Left lung (tissue), 10 donors: ENCODE data around the gene LSP1. TPM values are rescaled to one million over a fixed set of nuclear protein-coding genes. Genes with fewer than 3 reads are reported as not detected.

ENCODE experiments used
- ATAC-seq: fragments of 200-7000 bp; cut with Tn5 transposase; one replicate; pipeline ENCODE4 v1.9.1; 2020; ENCODE audit warnings: moderate library complexity
- DNase-seq, 4 donors: peaks; one replicate each; pipeline ENCODE4 v3.0.0-alpha.2; 2013 to 2020
- H3K27ac ChIP-seq, 2 donors: fragments of 200-600 bp; sonication (generic) in 1 of 2; one replicate each; pipeline versions ENCODE4 v1.5.0 to v1.8.0; 2020 to 2021
- H3K27me3 ChIP-seq, 2 donors: fragments of 200-600 bp; sonication (generic) in 1 of 2; one replicate each; pipeline versions ENCODE4 v1.5.0 to v1.8.0; 2020 to 2021
- H3K36me3 ChIP-seq, 2 donors: fragments of 200-600 bp; sonication (generic) in 1 of 2; one replicate each; pipeline versions ENCODE4 v1.5.0 to v1.8.0; 2020 to 2021
- H3K4me1 ChIP-seq, 2 donors: fragments of 200-600 bp; one replicate each; pipeline ENCODE4 v1.8.0; 2021
- H3K4me3 ChIP-seq, 2 donors: fragments of 200-600 bp; sonication (generic) in 1 of 2; one replicate each; pipeline versions ENCODE4 v1.5.0 to v1.8.0; 2020 to 2021; ENCODE audit warnings: mild to moderate bottlenecking in 1 of 2
- H3K9me3 ChIP-seq, 2 donors: fragments of 200-600 bp; sonication (generic) in 1 of 2; one replicate each; pipeline versions ENCODE4 v1.5.0 to v1.8.0; 2020 to 2021
- intact Hi-C, 2 donors: fragments of 100-400 bp; cut with DNase I; formaldehyde crosslinking; loops; one replicate each; pipeline versions ENCODE4 v1.11.2 to v1.14.2; 2022
- polyA plus RNA-seq, 6 donors: library from polyadenylated mRNA; unstranded; fragments of 120-200 nt; gene quantifications; one replicate each; pipeline ENCODE4 v1.2.1, GENCODE V29; 2013; ENCODE audit not compliant: insufficient read length in 6 of 6
- total RNA-seq, 2 donors: library from RNA; stranded (reverse); fragmentation: NEBNext Ultra II Directional; extraction: Animal tissue kit (Norgen Biotek cat#: 25700); gene quantifications; one replicate each; pipeline ENCODE4 v1.2.1, GENCODE V29; 2021
- TF ChIP-seq, protein P1 (sequence below), 2 donors: fragments of 200-600 bp; sonication (generic) in 1 of 2; IDR thresholded peaks; one replicate each; pipeline versions ENCODE4 v1.5.0 to v1.8.0; 2021; ENCODE audit warnings: antibody characterized with exemption in 2 of 2
- donor health status: DM: no; HTN: yes; CAD: no.
- donor health status: DM: no; HTN: no; CAD: no.

Gene LSP1
- total and polyA plus RNA-seq, 8 donors: 5.9 to 76.6 (median 7.5) TPM

DNA sequence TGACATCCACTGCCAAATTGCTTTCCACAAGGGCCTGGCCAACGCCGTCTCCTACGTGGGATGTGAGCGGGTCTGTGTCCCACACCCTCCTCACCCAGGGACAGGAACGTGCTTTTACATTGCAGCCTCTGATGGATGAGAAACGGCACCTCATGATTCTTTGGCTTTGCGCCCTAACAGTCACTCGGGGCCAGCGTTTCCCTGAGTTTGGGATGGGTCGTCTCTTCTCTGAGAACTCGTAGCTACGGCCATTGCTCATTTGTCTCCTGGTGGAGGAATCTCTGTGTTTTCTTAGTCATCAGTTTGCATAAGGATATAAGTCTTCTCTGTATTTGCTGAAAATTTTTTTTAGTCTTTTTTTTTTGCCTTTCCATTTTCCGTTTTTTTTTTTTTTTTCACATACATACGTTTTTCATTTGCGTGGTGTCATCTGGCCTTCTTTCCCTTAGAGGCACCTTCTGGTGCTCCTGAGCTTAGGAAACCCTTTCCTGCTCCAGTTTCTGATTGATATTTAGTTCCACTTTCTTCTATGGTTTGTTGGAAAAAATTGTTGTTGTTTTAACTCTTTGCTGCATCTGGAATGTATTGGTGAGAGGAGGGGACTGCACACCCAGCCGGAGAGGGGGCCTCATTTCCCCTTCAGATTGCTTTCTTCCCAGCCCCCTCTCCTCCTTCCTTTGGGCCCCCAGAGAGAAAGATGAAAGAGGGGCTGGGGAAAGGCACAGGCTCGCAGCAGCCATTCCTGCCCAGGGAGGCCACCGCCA is 78.6 kb downstream of the LSP1 start:
- H3K4me1 ChIP-seq: no peaks in the 10 kb centered on the region
- ATAC-seq (peak; percentile 13), DNase-seq (peak in 2 of 4 donors; percentile 24 to 55)
- intact Hi-C loops: no loop called here
- peaks cover 0 to 13% of the 10 kb centered on the region in 2 donors for H3K27me3 ChIP-seq
- no peak overlapping the region for H3K4me3 ChIP-seq
- no peaks in the 10 kb centered on the region for H3K36me3 ChIP-seq
- H3K9me3 ChIP-seq: no peaks in the 10 kb centered on the region
- H3K27ac ChIP-seq: no peak overlapping the region
- TF ChIP-seq, protein P1, sequence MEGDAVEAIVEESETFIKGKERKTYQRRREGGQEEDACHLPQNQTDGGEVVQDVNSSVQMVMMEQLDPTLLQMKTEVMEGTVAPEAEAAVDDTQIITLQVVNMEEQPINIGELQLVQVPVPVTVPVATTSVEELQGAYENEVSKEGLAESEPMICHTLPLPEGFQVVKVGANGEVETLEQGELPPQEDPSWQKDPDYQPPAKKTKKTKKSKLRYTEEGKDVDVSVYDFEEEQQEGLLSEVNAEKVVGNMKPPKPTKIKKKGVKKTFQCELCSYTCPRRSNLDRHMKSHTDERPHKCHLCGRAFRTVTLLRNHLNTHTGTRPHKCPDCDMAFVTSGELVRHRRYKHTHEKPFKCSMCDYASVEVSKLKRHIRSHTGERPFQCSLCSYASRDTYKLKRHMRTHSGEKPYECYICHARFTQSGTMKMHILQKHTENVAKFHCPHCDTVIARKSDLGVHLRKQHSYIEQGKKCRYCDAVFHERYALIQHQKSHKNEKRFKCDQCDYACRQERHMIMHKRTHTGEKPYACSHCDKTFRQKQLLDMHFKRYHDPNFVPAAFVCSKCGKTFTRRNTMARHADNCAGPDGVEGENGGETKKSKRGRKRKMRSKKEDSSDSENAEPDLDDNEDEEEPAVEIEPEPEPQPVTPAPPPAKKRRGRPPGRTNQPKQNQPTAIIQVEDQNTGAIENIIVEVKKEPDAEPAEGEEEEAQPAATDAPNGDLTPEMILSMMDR (IDR thresholded peaks at IDR 0.05): no peak

DNA sequence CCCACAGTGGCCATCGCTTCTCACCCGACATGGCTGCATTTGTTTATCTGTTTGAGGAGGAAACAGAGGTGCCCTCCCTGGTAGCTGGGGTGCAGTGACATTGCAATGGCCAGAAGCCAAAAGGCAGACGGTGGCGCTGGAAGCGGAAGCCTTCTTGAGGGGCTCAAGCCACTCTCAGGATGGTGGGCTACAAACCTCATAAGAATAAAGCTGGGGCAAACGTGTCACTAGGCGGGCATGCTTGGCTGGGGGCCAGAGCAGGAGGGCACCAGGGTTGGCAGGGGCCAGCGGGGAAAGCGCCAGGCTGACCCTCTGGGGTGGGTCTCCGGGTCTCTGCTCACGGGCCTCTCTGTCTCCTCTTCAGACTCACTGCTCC is 79.2 kb downstream of the LSP1 start:
- Histone ChIP-seq H3K9me3 (no peaks in the 10 kb centered on the region), H3K27me3 (peaks cover 0 to 13% of the 10 kb centered on the region in 2 donors), H3K36me3 (no peaks in the 10 kb centered on the region), H3K4me3 (no peak overlapping the region), H3K27ac (no peak overlapping the region), H3K4me1 (no peaks in the 10 kb centered on the region)
- ATAC-seq (no peak), DNase-seq (peak in 2 of 4 donors; percentile 26 to 40)
- intact Hi-C loops: no loop called here
- TF ChIP-seq, protein P1 (IDR thresholded peaks at IDR 0.05): no peak

DNA sequence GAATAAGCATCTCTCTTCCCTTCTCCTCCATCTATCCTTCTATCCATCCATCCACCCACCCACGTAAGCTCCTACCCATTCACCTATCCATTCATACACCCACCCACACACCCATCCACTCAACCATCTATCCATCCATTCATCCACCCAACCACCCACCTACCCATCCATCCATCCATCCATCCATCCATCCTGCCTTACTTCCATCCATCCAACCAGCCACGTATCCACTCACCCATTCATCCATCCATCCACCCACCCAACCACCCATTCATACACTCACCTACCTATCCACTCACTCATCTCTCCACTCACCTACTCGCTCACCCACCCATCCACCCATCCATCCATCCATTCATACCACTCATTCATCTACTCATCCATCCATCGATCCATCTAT is 79.8 kb downstream of the LSP1 start:
- no peak overlapping the region for H3K4me3 ChIP-seq
- H3K4me1 ChIP-seq: no peaks in the 10 kb centered on the region
- ATAC-seq: no peak
- no peaks in the 10 kb centered on the region for H3K36me3 ChIP-seq
- H3K9me3 ChIP-seq: no peaks in the 10 kb centered on the region
- TF ChIP-seq, protein P1 (IDR thresholded peaks at IDR 0.05): no peak
- no peak overlapping the region for H3K27ac ChIP-seq
- intact Hi-C loops: no loop called here
- peaks cover 0 to 13% of the 10 kb centered on the region in 2 donors for H3K27me3 ChIP-seq
- DNase-seq: no peak

DNA sequence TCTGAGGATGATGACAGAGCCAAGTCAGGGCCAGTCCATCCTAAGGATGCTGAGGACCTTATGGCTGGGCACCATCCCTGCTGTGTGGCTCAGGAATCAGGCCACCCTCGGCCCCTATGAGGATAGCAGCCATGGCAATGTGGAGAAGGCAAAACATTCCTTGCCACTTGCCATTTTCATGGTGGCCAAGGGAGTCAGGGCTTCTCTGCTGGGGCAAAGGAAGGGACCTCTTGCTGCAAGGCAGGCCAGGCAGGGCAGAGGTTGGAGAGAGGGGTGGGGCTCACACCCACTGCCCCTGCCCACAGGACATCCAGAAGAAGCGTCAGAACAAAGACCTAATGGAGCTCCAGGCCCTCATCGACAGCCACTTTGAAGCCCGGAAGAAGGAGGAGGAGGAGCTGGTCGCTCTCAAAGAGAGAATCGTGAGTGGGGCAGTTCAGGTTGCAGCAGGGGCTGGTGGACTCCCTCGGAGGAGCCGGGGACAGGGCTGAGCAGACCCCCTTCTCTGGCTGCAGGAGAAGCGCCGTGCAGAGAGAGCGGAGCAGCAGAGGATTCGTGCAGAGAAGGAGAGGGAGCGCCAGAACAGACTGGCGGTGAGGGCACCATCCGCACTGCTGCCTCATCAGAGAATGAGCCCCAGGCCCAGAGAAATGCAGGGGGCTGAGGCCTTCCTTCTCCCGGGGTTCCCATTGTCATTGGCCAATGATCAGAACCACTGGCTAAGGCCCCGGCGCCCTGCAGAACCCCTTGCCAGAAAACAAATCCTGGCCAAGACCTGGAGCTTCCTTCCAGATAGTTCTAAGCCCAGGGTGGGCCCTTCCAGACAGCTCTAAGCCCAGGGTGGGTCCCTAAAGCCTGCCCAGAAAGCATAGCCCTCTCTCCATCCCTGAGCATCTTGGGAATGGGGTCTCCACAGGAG is 80.8 kb downstream of the LSP1 start:
- H3K4me1 ChIP-seq: no peaks in the 10 kb centered on the region
- no peak overlapping the region for H3K4me3 ChIP-seq
- intact Hi-C loops: no loop called here
- DNase-seq: peak in 2 of 4 donors; percentile 27 to 63
- ATAC-seq: no peak
- H3K27ac ChIP-seq: no peak overlapping the region
- peaks cover 0 to 20% of the 10 kb centered on the region in 2 donors for H3K27me3 ChIP-seq
- no peaks in the 10 kb centered on the region for H3K9me3 ChIP-seq
- no peaks in the 10 kb centered on the region for H3K36me3 ChIP-seq
- TF ChIP-seq, protein P1 (IDR thresholded peaks at IDR 0.05): no peak
